Astrocyte (in vitro differentiated cells and primary cell): ENCODE measurements around the gene ABCC10. TPM values are rescaled to one million over a fixed set of nuclear protein-coding genes. Genes with fewer than 3 reads are reported as not detected.
"Not testable (repeated sequence)": the region's sequence is repeated elsewhere in the genome, so short reads cannot be mapped to it uniquely, and the experiment has no call there.

ENCODE experiments used
- DNase-seq: peaks from one replicate; pipeline ENCODE4 v3.0.0-alpha.2; 2010; ENCODE audit warnings: low read depth
- FAIRE-seq: peaks from 2 replicates; lab custom pipeline; 2011; peaks lifted over from hg19 to GRCh38; lab: Jason Lieb, UNC
- H2AFZ ChIP-seq: 2 replicates; pipeline ENCODE4 v1.6.0; 2012; ENCODE audit warnings: low read depth, low read length, inconsistent platforms
- H3K27ac ChIP-seq: 2 replicates; pipeline ENCODE4 v1.5.1; 2011; ENCODE audit warnings: low read depth, low read length, inconsistent platforms
- H3K27me3 ChIP-seq: 2 replicates; pipeline ENCODE4 v1.6.0; 2011; ENCODE audit warnings: low read length, inconsistent platforms; ENCODE audit not compliant: insufficient read depth
- H3K36me3 ChIP-seq: 2 replicates; pipeline ENCODE4 v1.5.1; 2011; ENCODE audit warnings: low read length, inconsistent platforms; ENCODE audit not compliant: insufficient read depth
- H3K4me1 ChIP-seq: 2 replicates; pipeline ENCODE4 v1.5.1; 2011; ENCODE audit warnings: low read length, inconsistent platforms; ENCODE audit not compliant: insufficient read depth
- H3K4me2 ChIP-seq: 2 replicates; pipeline ENCODE4 v1.6.0; 2012; ENCODE audit warnings: low read length, inconsistent platforms
- H3K4me3 ChIP-seq: 2 replicates; pipeline ENCODE4 v1.5.1; 2011; ENCODE audit warnings: low read depth, mild to moderate bottlenecking, low read length, inconsistent platforms; ENCODE audit not compliant: insufficient read depth
- H3K79me2 ChIP-seq: 2 replicates; pipeline ENCODE4 v1.6.0; 2012; ENCODE audit warnings: mild to moderate bottlenecking, low read length, inconsistent platforms; ENCODE audit not compliant: insufficient read depth
- H3K9ac ChIP-seq: 2 replicates; pipeline ENCODE4 v1.6.0; 2012; ENCODE audit warnings: mild to moderate bottlenecking, low read length, inconsistent platforms
- H3K9me3 ChIP-seq: 2 replicates; pipeline ENCODE4 v1.5.1; 2012; ENCODE audit warnings: low read depth, mild to moderate bottlenecking, low read length, inconsistent platforms; ENCODE audit not compliant: insufficient read depth
- H4K20me1 ChIP-seq: 2 replicates; pipeline ENCODE4 v1.6.0; 2012; ENCODE audit warnings: low read length, inconsistent platforms; ENCODE audit not compliant: insufficient read depth
- H3K27ac Mint-ChIP-seq: one replicate; pipeline ENCODE4 v1.8.0; 2021; ENCODE audit warnings: mild to moderate bottlenecking, mixed read lengths; ENCODE audit not compliant: unreplicated experiment
- H3K27me3 Mint-ChIP-seq: one replicate; pipeline ENCODE4 v1.8.0; 2021; ENCODE audit warnings: low read depth, mixed read lengths; ENCODE audit not compliant: unreplicated experiment
- H3K36me3 Mint-ChIP-seq: one replicate; pipeline ENCODE4 v1.8.0; 2021; ENCODE audit warnings: low read depth, mixed read lengths; ENCODE audit not compliant: unreplicated experiment
- H3K4me1 Mint-ChIP-seq: one replicate; pipeline ENCODE4 v1.8.0; 2021; ENCODE audit warnings: low read depth, mixed read lengths; ENCODE audit not compliant: unreplicated experiment
- H3K4me3 Mint-ChIP-seq: one replicate; pipeline ENCODE4 v1.8.0; 2021; ENCODE audit warnings: mild to moderate bottlenecking, moderate library complexity, mixed read lengths; ENCODE audit not compliant: unreplicated experiment
- H3K9me3 Mint-ChIP-seq: one replicate; pipeline ENCODE4 v1.8.0; 2021; ENCODE audit warnings: mild to moderate bottlenecking, mixed read lengths; ENCODE audit not compliant: unreplicated experiment
- EZH2 ChIP-seq: IDR thresholded peaks from 2 replicates; pipeline ENCODE4 v1.6.1; 2012; ENCODE audit warnings: mild to moderate bottlenecking, low read length, inconsistent platforms; ENCODE audit not compliant: insufficient read depth
- total RNA-seq: library from RNA; stranded (reverse); gene quantifications from 2 replicates; pipeline ENCODE4 v1.2.1, GENCODE V29; 2021
- TF ChIP-seq, protein P1 (sequence below): IDR thresholded peaks from 2 replicates; pipeline ENCODE4 v1.5.1; 2011; ENCODE audit warnings: low read depth, mild to moderate bottlenecking, inconsistent platforms, low read length, moderate library complexity; ENCODE audit not compliant: insufficient read depth

ABCC10 gene
- total RNA-seq, 1 donor from 2014 or later: 37.2 TPM

- Histone ChIP-seq H2AFZ (no peak overlapping the region), H3K79me2 (no peaks in the 10 kb centered on the region), H3K9me3 (no peaks in the 10 kb centered on the region), H3K4me2 (no peak overlapping the region), H3K36me3 (no peaks in the 10 kb centered on the region), H3K9ac (no peak overlapping the region), H3K27me3 (peaks cover 8% of the 10 kb centered on the region), H3K4me1 (no peaks in the 10 kb centered on the region), H3K27ac (no peak overlapping the region), H4K20me1 (no peaks in the 10 kb centered on the region), H3K4me3 (no peak overlapping the region)
- TF ChIP-seq, protein P1, sequence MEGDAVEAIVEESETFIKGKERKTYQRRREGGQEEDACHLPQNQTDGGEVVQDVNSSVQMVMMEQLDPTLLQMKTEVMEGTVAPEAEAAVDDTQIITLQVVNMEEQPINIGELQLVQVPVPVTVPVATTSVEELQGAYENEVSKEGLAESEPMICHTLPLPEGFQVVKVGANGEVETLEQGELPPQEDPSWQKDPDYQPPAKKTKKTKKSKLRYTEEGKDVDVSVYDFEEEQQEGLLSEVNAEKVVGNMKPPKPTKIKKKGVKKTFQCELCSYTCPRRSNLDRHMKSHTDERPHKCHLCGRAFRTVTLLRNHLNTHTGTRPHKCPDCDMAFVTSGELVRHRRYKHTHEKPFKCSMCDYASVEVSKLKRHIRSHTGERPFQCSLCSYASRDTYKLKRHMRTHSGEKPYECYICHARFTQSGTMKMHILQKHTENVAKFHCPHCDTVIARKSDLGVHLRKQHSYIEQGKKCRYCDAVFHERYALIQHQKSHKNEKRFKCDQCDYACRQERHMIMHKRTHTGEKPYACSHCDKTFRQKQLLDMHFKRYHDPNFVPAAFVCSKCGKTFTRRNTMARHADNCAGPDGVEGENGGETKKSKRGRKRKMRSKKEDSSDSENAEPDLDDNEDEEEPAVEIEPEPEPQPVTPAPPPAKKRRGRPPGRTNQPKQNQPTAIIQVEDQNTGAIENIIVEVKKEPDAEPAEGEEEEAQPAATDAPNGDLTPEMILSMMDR: no peak
- no peak for TF ChIP-seq EZH2
- Mint-ChIP-seq H3K27ac (no peak overlapping the region), H3K4me3 (no peak overlapping the region), H3K4me1 (no peaks in the 10 kb centered on the region), H3K27me3 (peaks cover 44% of the 10 kb centered on the region), H3K9me3 (peaks cover 6% of the 10 kb centered on the region), H3K36me3 (no peaks in the 10 kb centered on the region)
- DNase-seq (no peak), FAIRE-seq (no peak)
These were observed 10.4 kb upstream of the ABCC10 start for GRCh38 chr6:43416935-43417334.

DNA sequence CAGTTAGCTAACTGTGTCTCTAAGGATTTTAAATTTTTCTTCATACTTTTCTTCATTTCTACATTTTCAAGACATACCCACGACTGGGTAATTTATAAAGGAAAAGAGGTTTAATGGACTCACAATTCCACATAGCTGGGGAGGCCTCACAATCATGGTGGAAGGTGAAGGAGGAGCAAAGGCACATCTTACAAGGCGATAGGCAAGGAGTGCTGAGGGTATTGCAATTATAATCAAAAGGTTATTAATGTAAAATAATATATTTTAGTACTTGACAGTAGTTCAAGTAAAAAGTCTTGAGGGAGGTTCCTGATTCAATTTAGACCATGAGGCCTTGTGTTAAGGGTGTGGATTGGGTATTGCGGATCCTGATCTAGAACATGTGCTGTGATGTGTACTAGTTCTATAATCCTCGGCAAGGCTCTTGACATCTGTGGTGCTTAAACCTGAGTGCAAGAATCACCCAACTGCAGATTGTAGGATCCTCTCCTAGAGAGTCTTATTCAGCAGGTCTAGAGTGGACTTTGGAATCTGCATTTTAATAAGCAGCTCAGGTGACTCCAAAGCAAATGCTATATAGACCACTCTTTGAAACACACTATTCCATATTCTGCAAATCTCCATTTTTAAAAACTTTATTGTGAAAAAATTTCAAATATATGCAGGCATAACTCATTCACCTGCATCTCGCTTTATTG is 7.2 kb upstream of the ABCC10 start:
- H3K4me3 Mint-ChIP-seq: no peak overlapping the region
- H3K4me1 ChIP-seq: no peaks in the 10 kb centered on the region
- H3K79me2 ChIP-seq: no peaks in the 10 kb centered on the region
- H3K9me3 ChIP-seq: no peaks in the 10 kb centered on the region
- TF ChIP-seq EZH2: no peak
- TF ChIP-seq, protein P1: no peak
- peaks cover 11% of the 10 kb centered on the region for H3K9me3 Mint-ChIP-seq
- H3K4me1 Mint-ChIP-seq: no peaks in the 10 kb centered on the region
- H3K4me2 ChIP-seq: no peak overlapping the region
- no peaks in the 10 kb centered on the region for H4K20me1 ChIP-seq
- H3K36me3 ChIP-seq: no peaks in the 10 kb centered on the region
- peaks cover 8% of the 10 kb centered on the region for H3K27me3 ChIP-seq
- no peak for FAIRE-seq
- DNase-seq: no peak
- peaks cover 33% of the 10 kb centered on the region for H3K27me3 Mint-ChIP-seq
- H3K36me3 Mint-ChIP-seq: no peaks in the 10 kb centered on the region
- no peak overlapping the region for H3K27ac Mint-ChIP-seq
- H3K27ac ChIP-seq: no peak overlapping the region
- no peak overlapping the region for H2AFZ ChIP-seq
- no peak overlapping the region for H3K9ac ChIP-seq
- no peak overlapping the region for H3K4me3 ChIP-seq

GRCh38 chr6:43421831-43422230 is 5.5 kb upstream of the ABCC10 start:
- Histone ChIP-seq H3K79me2 (no peaks in the 10 kb centered on the region), H3K27me3 (peaks cover 8% of the 10 kb centered on the region), H3K4me1 (no peaks in the 10 kb centered on the region), H3K4me3 (no peak overlapping the region), H3K9me3 (no peaks in the 10 kb centered on the region), H4K20me1 (no peaks in the 10 kb centered on the region), H2AFZ (no peak overlapping the region), H3K4me2 (no peak overlapping the region), H3K9ac (no peak overlapping the region), H3K27ac (no peak overlapping the region), H3K36me3 (no peaks in the 10 kb centered on the region)
- peaks cover under 1% of the 10 kb centered on the region for H3K36me3 Mint-ChIP-seq
- DNase-seq: no peak
- H3K4me3 Mint-ChIP-seq: no peak overlapping the region
- no peak for FAIRE-seq
- H3K27me3 Mint-ChIP-seq: peaks cover 27% of the 10 kb centered on the region
- TF ChIP-seq, protein P1: no peak
- no peak for TF ChIP-seq EZH2
- no peaks in the 10 kb centered on the region for H3K4me1 Mint-ChIP-seq
- H3K27ac Mint-ChIP-seq: no peak overlapping the region
- H3K9me3 Mint-ChIP-seq: peaks cover 7% of the 10 kb centered on the region

GRCh38 chr6:43425083-43425482 is 2.3 kb upstream of the ABCC10 start:
- H3K27ac ChIP-seq, H3K9me3 Mint-ChIP-seq, H3K4me3 ChIP-seq, H4K20me1 ChIP-seq, H3K27me3 ChIP-seq, FAIRE-seq, H2AFZ ChIP-seq, H3K27me3 Mint-ChIP-seq, H3K36me3 ChIP-seq, H3K9me3 ChIP-seq, H3K4me3 Mint-ChIP-seq, DNase-seq, H3K9ac ChIP-seq, H3K36me3 Mint-ChIP-seq, H3K4me2 ChIP-seq, H3K27ac Mint-ChIP-seq: not testable (repeated sequence)
- H3K4me1 Mint-ChIP-seq: peaks cover 11% of the 10 kb centered on the region
- H3K4me1 ChIP-seq: peaks cover 14% of the 10 kb centered on the region
- peaks cover 21% of the 10 kb centered on the region for H3K79me2 ChIP-seq
